GM19193 (cell line): ENCODE data around the gene XPO6.

ENCODE experiments used
- POLR2A ChIP-seq: IDR thresholded peaks from 4 replicates; pipeline ENCODE4 v1.6.1; 2011; ENCODE audit not compliant: insufficient read depth, insufficient read length; ENCODE audit errors: extremely low read depth

The XPO6 gene

GRCh38 chr16:28098959-28099945, 112.5 kb downstream of the XPO6 start:
- TF ChIP-seq POLR2A = no peak

DNA sequence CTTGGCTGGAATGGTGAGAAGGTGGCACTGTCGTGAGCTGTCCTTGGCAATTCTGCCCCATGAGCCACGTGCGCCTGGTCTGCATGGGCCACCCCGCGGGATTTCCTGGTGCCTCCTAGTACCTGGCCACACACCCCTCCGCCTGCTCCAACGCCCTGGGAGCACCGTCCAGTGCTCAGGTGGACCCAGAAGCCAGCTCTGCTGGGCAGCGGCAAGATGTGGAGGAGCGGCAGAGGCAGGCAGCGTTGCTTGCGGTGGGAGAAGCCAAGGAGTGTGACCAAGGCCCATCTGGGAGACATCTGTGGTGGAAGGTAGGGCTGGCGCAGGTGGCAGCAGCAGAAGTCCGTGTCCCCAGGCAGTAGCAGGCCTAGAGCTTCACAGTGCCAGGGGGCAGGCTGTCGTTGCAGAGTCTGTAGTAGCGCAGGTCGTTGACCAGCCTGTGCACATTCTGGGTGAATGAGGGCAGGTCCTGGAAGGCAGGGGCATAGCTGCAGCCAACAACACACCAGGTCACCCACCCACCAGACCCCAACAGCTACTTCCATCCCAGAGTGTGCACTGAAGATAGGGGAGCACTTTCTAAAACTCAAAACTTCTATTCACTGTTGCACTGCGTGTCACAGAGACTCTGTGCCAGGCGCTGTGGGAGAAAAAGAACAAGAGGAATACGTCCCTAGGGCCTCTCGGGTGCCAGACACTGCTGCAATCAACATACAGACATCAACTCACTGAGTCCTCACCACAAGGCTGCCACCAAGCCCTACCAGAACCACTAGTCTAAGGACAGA, 113.4 kb downstream of the XPO6 start:
- TF ChIP-seq POLR2A = no peak

DNA sequence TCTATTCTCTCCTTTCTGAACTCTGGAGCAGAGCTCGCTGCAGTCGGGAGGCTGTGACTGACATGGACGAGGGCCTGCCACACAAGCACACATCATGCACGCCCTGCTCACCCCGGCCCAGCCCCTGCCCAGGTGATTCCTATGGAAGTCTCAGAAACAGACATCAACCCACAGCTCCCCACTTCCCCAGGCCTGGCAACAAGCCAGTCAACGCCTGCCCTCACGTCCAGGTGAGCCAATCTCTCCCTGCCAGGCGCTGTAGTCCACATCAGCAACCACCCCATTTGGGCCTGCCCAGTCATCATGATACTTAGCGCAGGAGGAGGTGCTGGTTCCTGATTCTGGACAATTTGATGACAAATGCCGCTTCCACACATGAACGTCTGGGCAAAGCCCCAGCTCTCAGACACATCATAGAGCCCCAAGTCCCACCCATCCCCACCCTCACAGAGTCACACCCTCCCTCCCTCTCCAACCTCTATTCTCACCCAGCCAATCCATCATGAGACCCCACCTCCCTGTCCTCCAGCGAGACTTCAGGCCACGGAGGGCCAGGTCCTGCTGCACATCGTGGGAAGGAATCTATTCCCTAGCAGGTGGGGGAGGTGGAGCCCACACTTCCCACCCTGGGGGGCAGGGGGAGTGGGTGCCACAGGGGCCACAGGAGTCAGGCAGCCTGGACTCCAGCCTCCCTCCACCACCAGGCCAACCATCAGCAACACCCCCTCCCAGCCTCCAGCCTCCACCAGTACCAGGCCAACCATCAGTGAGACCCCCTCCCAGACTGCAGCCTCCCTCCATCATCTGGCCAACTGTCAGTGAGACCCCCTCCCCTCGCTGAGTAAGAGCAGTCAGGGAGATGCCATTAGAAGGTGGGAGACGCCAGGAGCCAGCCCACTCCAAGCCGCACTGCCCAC, 114.5 kb downstream of the XPO6 start:
- no peak for TF ChIP-seq POLR2A

GRCh38 chr16:28093385-28093725, 118.4 kb downstream of the XPO6 start:
- TF ChIP-seq POLR2A = no peak

- no peak for TF ChIP-seq POLR2A
These were observed 118.9 kb downstream of the XPO6 start for GRCh38 chr16:28092721-28093384.

DNA sequence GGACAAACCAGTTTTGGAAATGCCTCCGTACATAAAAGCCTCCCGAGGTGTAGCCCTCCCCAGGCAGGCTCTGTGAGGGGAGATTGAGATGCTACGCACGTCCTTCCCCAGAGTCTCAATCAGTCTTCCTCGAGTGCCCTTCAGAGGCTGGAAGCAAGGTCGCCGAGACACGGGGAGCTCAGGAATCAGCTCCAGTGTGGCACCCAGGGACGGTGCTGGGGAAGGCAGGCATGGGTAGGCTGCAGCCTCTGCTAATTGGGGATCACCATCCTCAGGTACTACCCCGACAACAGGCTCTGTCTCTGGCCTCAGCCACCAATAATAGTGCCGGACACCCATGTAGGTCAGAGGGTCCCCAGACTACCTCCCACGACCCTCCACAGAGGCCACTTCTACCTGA, 120.1 kb downstream of the XPO6 start:
- no peak for TF ChIP-seq POLR2A

GRCh38 chr16:28090646-28091377, 121.0 kb downstream of the XPO6 start:
- TF ChIP-seq POLR2A = no peak

GRCh38 chr16:28089992-28090365, 121.8 kb downstream of the XPO6 start:
- TF ChIP-seq POLR2A = no peak

GRCh38 chr16:28089205-28089991, 122.4 kb downstream of the XPO6 start:
- no peak for TF ChIP-seq POLR2A

DNA sequence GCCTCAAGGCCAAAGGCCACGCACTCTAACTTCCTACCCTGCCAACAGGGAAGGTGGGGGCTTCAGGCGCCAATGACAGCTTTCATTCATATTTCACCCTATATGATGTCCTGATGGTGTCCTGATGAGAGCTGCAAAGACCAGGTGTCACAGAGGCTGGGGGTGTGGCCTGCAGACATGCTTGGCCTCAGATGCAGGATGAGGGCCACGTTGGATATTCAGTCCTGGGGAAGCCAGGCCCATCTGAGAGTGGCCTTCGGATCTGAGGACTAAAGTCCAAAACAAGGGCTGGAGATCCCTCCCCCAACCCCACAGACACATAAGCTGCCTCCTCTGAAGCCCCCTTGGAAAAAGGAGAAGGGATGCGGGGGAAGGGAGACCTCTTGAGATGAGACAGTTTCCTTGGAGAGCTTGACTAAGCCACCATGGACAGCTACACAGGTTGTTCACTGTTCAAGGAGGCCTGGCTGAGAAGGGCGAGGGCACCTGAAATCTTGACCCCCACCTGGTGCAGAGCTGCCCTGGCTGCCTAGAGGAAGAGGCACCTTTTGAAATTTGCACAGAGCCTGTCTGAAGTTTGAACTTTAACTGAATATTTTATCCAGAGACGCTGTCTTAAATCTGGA, 124.0 kb downstream of the XPO6 start:
- no peak for TF ChIP-seq POLR2A

GRCh38 chr16:28087140-28087660, 124.6 kb downstream of the XPO6 start:
- no peak for TF ChIP-seq POLR2A
